NB4 (cell line): ENCODE data around the gene VWA5B1.

Source experiments
- DNase-seq: peaks from one replicate; pipeline ENCODE4 v3.0.0; 2010; ENCODE audit warnings: low read depth
- H3K4me3 ChIP-seq: one replicate; pipeline ENCODE4 v1.5.1; 2011; ENCODE audit warnings: mild to moderate bottlenecking, low read depth, low read length, moderate library complexity
- CTCF ChIP-seq: IDR thresholded peaks from one replicate; pipeline ENCODE4 v1.5.1; 2012; ENCODE audit warnings: low read depth, low read length
- MAX ChIP-seq: IDR thresholded peaks from 2 replicates; pipeline ENCODE4 v1.6.1; 2011; ENCODE audit warnings: low read depth, low read length
- MYC ChIP-seq: IDR thresholded peaks from 2 replicates; pipeline ENCODE4 v1.6.1; 2011; ENCODE audit warnings: low read depth, low read length
- POLR2A ChIP-seq: IDR thresholded peaks from 2 replicates; pipeline ENCODE4 v1.6.1; 2011; ENCODE audit warnings: mild to moderate bottlenecking; ENCODE audit not compliant: insufficient read length; ENCODE audit errors: extremely low read depth

The VWA5B1 gene

GRCh38 chr1:20328201-20328600, 37.5 kb downstream of the VWA5B1 start:
- TF ChIP-seq POLR2A = no peak
- no peak for TF ChIP-seq MYC
- TF ChIP-seq MAX = no peak
- DNase-seq = no peak

GRCh38 chr1:20329793-20330542, 39.3 kb downstream of the VWA5B1 start:
- TF ChIP-seq CTCF (peak; percentile 39), POLR2A (no peak), MYC (no peak)
- DNase-seq = no peak
- H3K4me3 ChIP-seq = no peak overlapping the region

More at GRCh38 chr1:20328201-20328600, 37.5 kb downstream of the VWA5B1 start:
- H3K4me3 ChIP-seq = no peak overlapping the region

GRCh38 chr1:20334103-20334502, 43.4 kb downstream of the VWA5B1 start:
- H3K4me3 ChIP-seq = no peak overlapping the region
- no peak for DNase-seq
- TF ChIP-seq MAX = no peak
- no peak for TF ChIP-seq CTCF
- no peak for TF ChIP-seq MYC
- no peak for TF ChIP-seq POLR2A

- TF ChIP-seq MAX = no peak
- no peak for TF ChIP-seq CTCF
- TF ChIP-seq POLR2A = no peak
- TF ChIP-seq MYC = no peak
These were observed 45.5 kb downstream of the VWA5B1 start for GRCh38 chr1:20336105-20336605.

GRCh38 chr1:20337581-20337980, 46.9 kb downstream of the VWA5B1 start:
- TF ChIP-seq MYC (no peak), POLR2A (no peak), MAX (no peak), CTCF (no peak)
- no peak overlapping the region for H3K4me3 ChIP-seq
- DNase-seq = no peak

More at GRCh38 chr1:20336105-20336605, 45.5 kb downstream of the VWA5B1 start:
- no peak overlapping the region for H3K4me3 ChIP-seq
- DNase-seq = no peak

GRCh38 chr1:20339811-20340457, 49.3 kb downstream of the VWA5B1 start:
- no peak for TF ChIP-seq MYC
- TF ChIP-seq CTCF = no peak
- no peak for TF ChIP-seq MAX
- TF ChIP-seq POLR2A = no peak
- no peak for DNase-seq
- H3K4me3 ChIP-seq = no peak overlapping the region
